GM12864 (cell line): ENCODE data around the gene SBK1.

Source experiments
- DNase-seq: peaks from one replicate; pipeline ENCODE4 v3.0.0-alpha.2; 2011; ENCODE audit warnings: low read depth
- H3K4me3 ChIP-seq: 2 replicates; pipeline ENCODE4 v1.5.1; 2011; ENCODE audit warnings: mild to moderate bottlenecking, low read depth, low read length, control low read depth
- CTCF ChIP-seq: IDR thresholded peaks from 2 replicates; pipeline ENCODE4 v1.5.1; 2011; ENCODE audit warnings: low read depth, mild to moderate bottlenecking, moderate library complexity, low read length, control low read depth, inconsistent platforms; ENCODE audit errors: missing control alignments

The SBK1 gene

DNA sequence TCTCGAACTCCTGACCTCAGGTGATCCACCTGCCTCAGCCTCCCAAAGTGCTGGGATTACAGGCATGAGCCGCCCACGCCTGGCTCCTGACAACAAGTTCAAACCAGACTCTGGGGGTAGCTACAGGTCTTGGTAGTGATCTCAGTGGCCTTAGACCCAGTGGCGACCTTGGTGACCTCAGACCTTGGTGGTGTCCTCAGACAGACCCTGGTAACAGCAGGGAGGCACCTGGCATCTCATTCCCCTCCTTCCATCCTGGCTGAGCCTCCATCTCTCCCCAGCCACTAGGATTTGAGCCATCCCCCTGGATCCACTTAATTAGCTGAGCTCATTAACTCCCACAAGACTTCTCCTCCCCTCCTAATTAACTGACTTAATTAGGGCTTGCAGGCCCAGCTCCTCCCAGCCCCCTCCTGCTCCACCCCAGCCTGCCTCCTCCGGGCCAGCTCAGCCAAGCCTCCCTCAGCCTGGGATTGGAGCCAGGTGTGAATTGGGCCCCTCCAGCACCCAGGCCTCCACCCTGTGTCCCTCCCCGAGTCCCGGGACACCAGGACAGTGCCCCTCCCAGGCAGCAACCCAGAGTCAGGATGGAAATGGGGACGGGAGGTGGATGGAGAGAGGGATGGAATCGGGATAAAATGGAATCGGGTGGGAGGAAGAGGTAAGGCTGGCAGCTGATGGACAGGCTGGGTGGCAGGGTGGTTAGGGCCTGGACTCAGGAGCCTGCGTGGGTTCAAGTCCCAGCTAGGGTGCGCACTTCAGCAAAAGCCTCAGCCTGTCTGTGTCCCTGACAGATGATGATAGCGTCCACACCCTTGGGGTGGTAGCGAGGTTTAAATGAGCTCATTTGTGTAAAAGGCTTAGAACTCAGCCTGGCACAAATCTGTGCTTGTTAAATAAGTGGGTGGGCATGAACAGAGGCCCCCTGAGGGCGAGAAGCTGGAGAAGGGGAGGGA is 11.2 kb upstream of the SBK1 start:
- DNase-seq: no peak
- TF ChIP-seq CTCF: no peak
- no peak overlapping the region for H3K4me3 ChIP-seq

- no peak overlapping the region for H3K4me3 ChIP-seq
- no peak for DNase-seq
These were observed 10.3 kb upstream of the SBK1 start for GRCh38 chr16:28282045-28282444.

DNA sequence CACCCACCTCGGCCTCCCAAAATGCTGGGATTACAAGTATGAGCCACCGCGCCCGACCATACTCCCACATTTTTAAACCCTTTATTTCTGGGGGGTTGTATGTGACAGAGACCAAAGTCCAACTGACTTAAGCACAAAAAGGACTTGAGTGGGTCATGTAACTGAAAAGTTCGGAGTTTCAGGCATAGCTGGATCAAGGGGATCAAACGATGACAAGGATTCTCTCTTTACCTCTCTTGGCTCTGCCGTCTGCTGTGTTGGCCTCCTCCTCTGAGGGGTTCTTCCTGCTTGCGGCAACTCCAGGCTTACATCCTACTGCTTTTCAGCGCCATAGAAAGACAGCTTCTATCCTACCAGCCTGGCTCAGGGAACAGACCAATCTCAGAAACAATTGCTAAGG is 9.2 kb upstream of the SBK1 start:
- TF ChIP-seq CTCF: no peak
- H3K4me3 ChIP-seq: no peak overlapping the region
- DNase-seq: no peak

More at GRCh38 chr16:28282045-28282444, 10.3 kb upstream of the SBK1 start:
- no peak for TF ChIP-seq CTCF

DNA sequence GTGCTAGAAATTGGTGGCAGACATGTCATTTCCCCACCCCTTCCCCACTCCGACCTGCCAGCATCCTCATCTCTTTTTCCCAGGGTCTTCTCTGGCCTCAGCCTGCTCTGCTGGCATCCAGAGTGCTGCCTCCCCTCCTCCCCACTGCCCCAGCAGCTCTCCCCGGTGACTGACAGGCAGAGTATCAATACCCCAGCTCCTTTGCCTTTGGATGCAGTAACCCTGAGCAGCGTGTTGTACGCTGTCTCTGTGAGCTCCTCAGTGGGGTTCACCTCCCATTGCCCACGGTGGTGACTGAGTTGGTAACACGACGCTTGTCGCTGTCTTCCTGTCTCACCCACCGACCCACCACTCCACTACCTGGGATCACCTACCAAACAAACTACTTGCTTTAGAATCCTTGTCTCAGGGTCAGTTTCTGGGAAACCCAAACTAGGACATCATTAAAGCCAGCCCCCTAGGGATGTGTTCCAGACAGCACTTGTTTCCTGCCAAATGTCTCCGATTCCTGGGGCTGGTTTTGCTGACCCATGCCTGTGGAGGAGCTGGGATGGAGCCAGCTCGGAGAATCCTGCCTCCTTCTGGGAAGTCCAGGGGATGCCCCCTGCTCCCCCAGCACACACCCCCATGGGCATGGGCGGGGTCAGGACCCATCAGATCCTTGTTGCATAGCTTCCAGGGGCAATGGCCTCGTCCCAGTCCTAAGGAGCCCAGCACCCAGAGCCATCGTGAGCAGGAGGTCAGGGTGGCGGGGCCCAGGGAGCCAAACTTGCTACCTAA is 8.3 kb upstream of the SBK1 start:
- DNase-seq: no peak
- H3K4me3 ChIP-seq: no peak overlapping the region
- TF ChIP-seq CTCF: no peak

DNA sequence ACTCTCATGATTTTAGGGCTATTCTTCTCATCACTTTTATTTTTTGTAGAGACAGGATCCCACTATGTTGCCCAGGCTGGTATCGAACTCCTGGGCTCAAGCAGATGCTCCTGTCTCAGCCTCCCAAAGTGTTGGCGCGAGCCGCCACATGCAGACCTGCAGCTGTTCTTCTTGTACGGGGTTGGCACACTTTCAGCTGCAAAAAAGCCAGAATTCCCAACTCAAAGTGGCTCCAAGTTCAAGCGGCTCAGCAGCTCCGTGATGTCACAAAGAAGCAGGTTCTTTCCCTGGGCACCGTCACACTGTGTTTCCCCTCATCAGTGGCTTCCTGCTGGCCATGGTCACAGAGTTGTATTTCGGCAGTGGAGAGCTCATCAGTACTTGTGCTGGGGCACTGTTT is 6.7 kb upstream of the SBK1 start:
- H3K4me3 ChIP-seq: no peak overlapping the region
- no peak for TF ChIP-seq CTCF
- DNase-seq: no peak

DNA sequence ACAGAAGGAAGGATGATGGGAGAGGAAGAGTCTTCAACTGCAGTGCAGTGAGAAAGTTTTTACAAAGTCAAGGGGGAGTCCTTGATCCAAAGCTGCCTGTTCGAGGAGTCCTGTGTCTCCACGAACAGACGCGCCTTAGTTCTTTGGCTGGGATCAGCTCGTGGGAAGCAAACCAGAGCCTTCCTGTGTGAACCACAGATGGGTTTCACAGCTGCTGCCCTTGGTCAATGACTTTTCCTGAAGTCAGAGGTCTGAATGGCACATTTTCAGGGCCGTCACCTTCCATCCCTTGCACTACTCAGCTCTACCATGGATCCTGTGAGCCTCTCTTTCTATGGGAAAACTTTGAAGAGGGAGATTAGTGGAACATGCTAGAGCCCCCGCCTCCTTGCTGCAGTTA is 4.2 kb upstream of the SBK1 start:
- no peak overlapping the region for H3K4me3 ChIP-seq
- DNase-seq: no peak
- TF ChIP-seq CTCF: no peak
